ENCODE data around the gene LEFTY1.

LEFTY1 gene

GRCh38 chr1:225915538-225915991 is 26.6 kb upstream of the LEFTY1 start:
- DNase-seq (ENCODE audit: low read depth) = no peak

- DNase-seq (ENCODE audit: low read depth) = no peak
These were observed 26.0 kb upstream of the LEFTY1 start for GRCh38 chr1:225914947-225915346.

GRCh38 chr1:225914391-225914790 is 25.4 kb upstream of the LEFTY1 start:
- DNase-seq (ENCODE audit: low read depth) = no peak

- peak; percentile 66 for DNase-seq (ENCODE audit: low read depth)
These were observed 22.5 kb upstream of the LEFTY1 start for GRCh38 chr1:225911191-225912130.

- DNase-seq (ENCODE audit: low read depth) = no peak
These were observed 20.5 kb upstream of the LEFTY1 start for GRCh38 chr1:225909477-225909876.

- DNase-seq (ENCODE audit: low read depth) = no peak
These were observed 19.8 kb upstream of the LEFTY1 start for GRCh38 chr1:225908773-225909172.

- DNase-seq (ENCODE audit: low read depth) = no peak
These were observed 19.2 kb upstream of the LEFTY1 start for GRCh38 chr1:225908013-225908640.

GRCh38 chr1:225907341-225907740 is 18.4 kb upstream of the LEFTY1 start:
- no peak for DNase-seq (ENCODE audit: low read depth)

- no peak for DNase-seq (ENCODE audit: low read depth)
These were observed 17.5 kb upstream of the LEFTY1 start for GRCh38 chr1:225906467-225906866.

- DNase-seq (ENCODE audit: low read depth) = no peak
These were observed 14.7 kb upstream of the LEFTY1 start for GRCh38 chr1:225903623-225904022.

GRCh38 chr1:225899044-225899925 is 10.3 kb upstream of the LEFTY1 start:
- DNase-seq (ENCODE audit: low read depth) = no peak

GRCh38 chr1:225897595-225898514 is 8.9 kb upstream of the LEFTY1 start:
- no peak for DNase-seq (ENCODE audit: low read depth)

GRCh38 chr1:225896937-225897549 is 8.1 kb upstream of the LEFTY1 start:
- peak; percentile 51 for DNase-seq (ENCODE audit: low read depth)

- DNase-seq (ENCODE audit: low read depth) = no peak
These were observed 7.5 kb upstream of the LEFTY1 start for GRCh38 chr1:225896494-225896893.

- DNase-seq (ENCODE audit: low read depth) = no peak
These were observed 3.4 kb upstream of the LEFTY1 start for GRCh38 chr1:225892307-225892706.

GRCh38 chr1:225891229-225891972 is 2.5 kb upstream of the LEFTY1 start:
- no peak for DNase-seq (ENCODE audit: low read depth)

- DNase-seq (ENCODE audit: low read depth) = no peak
These were observed 1.6 kb upstream of the LEFTY1 start for GRCh38 chr1:225890346-225891228.

GRCh38 chr1:225889743-225890142 is 797 bp upstream of the LEFTY1 start:
- DNase-seq (ENCODE audit: low read depth) = no peak

All from activated T-helper 9 cell treated with anti-CD3 and anti-CD28 coated beads, Interleukin-2, amount 50 U/mL, for 16 hours (primary cell).